ENCODE measurements around the gene ARAP2. TPM values are rescaled to one million over a fixed set of nuclear protein-coding genes. Genes with fewer than 3 reads are reported as not detected.

The ARAP2 gene
- total RNA-seq, 2 experiments from 2014 or later: 30.0 to 31.0 TPM

GRCh38 chr4:36255577-36255976 is 11.3 kb upstream of the ARAP2 start:
- no peaks in the 10 kb centered on the region for H3K9me3 Mint-ChIP-seq
- CTCF ChIA-PET: interaction anchor here (0.7 to 4.0 kb wide), 4 partner anchors 11 to 143 kb away, joined by 3 to 34 read pairs (median 13); partner anchors contain the start of gene ARAP2
- ATAC-seq (peak; percentile 80), DNase-seq (peak; percentile 81)
- POLR2A ChIA-PET: interaction anchor here (0.6 to 3.9 kb wide), 3 partner anchors 9 to 12 kb away, joined by 3 to 25 read pairs (median 6); partner anchors contain the start of gene ARAP2
- H3K36me3 Mint-ChIP-seq (ENCODE audit: low read depth): no peaks in the 10 kb centered on the region
- H3K27me3 Mint-ChIP-seq: no peaks in the 10 kb centered on the region
- peaks cover 46% of the 10 kb centered on the region for H3K4me1 Mint-ChIP-seq (ENCODE audit: low read depth)
- H3K27ac Mint-ChIP-seq: peak overlapping the region; percentile 94
- intact Hi-C loops (cut with micrococcal nuclease): loop anchor here (2.0 kb wide), 1 partner anchor 67 kb away; no protein-coding TSS in a partner anchor
- no peak for TF ChIP-seq CTCF (IDR thresholded peaks at IDR 0.05)
- H3K4me3 Mint-ChIP-seq: peak overlapping the region; percentile 66

- CTCF ChIA-PET: interaction anchor here (0.9 to 4.0 kb wide), 3 partner anchors 10 to 145 kb away, joined by 3 to 34 read pairs (median 23); partner anchors contain the start of gene ARAP2
- POLR2A ChIA-PET: interaction anchor here (1.0 to 3.9 kb wide), 4 partner anchors 11 to 29 kb away, joined by 3 to 25 read pairs (median 4); partner anchors contain the start of gene ARAP2
- DNase-seq (no peak), ATAC-seq (no peak)
- peak overlapping the region; percentile 55 for H3K27ac Mint-ChIP-seq
- TF ChIP-seq CTCF (IDR thresholded peaks at IDR 0.05): no peak
- intact Hi-C loops (cut with micrococcal nuclease): loop anchor here (2.0 kb wide), 1 partner anchor 68 kb away; no protein-coding TSS in a partner anchor
- no peaks in the 10 kb centered on the region for H3K36me3 Mint-ChIP-seq (ENCODE audit: low read depth)
- no peaks in the 10 kb centered on the region for H3K27me3 Mint-ChIP-seq
- H3K4me1 Mint-ChIP-seq (ENCODE audit: low read depth): peaks cover 50% of the 10 kb centered on the region
- H3K9me3 Mint-ChIP-seq: no peaks in the 10 kb centered on the region
- no peak overlapping the region for H3K4me3 Mint-ChIP-seq
Measured at GRCh38 chr4:36254371-36254770, 10.1 kb upstream of the ARAP2 start.

GRCh38 chr4:36251983-36252382 is 7.7 kb upstream of the ARAP2 start:
- CTCF ChIA-PET: interaction anchor here (0.9 to 4.0 kb wide), 4 partner anchors 8 to 152 kb away, joined by 3 to 34 read pairs (median 13); partner anchors contain the start of gene ARAP2
- Mint-ChIP-seq H3K4me3 (no peak overlapping the region), H3K27me3 (no peaks in the 10 kb centered on the region), H3K27ac (peak overlapping the region; percentile 64), H3K9me3 (no peaks in the 10 kb centered on the region), H3K4me1 (ENCODE audit: low read depth) (peaks cover 52% of the 10 kb centered on the region), H3K36me3 (ENCODE audit: low read depth) (no peaks in the 10 kb centered on the region)
- intact Hi-C loops (cut with micrococcal nuclease): no loop called here
- no peak for DNase-seq
- TF ChIP-seq CTCF (IDR thresholded peaks at IDR 0.05): no peak
- POLR2A ChIA-PET: interaction anchor here (1.1 to 3.9 kb wide), 3 partner anchors 8 to 41 kb away, joined by 3 to 25 read pairs (median 4); partner anchors contain the start of genes ARAP2 and DTHD1
- ATAC-seq: no peak

GRCh38 chr4:36249610-36250009 is 5.3 kb upstream of the ARAP2 start:
- no peak overlapping the region for H3K4me3 Mint-ChIP-seq
- no peak for DNase-seq
- ChIA-PET POLR2A (no interaction called here), CTCF (interaction anchor here (1.1 to 1.6 kb wide), 2 partner anchors 36 to 150 kb away, joined by 4 to 8 read pairs; no protein-coding TSS in a partner anchor)
- H3K27ac Mint-ChIP-seq: no peak overlapping the region
- H3K9me3 Mint-ChIP-seq: no peaks in the 10 kb centered on the region
- H3K4me1 Mint-ChIP-seq (ENCODE audit: low read depth): peaks cover 42% of the 10 kb centered on the region
- H3K27me3 Mint-ChIP-seq: no peaks in the 10 kb centered on the region
- ATAC-seq: no peak
- intact Hi-C loops (cut with micrococcal nuclease): loop anchor here (10.0 kb wide), 1 partner anchor 145 kb away; no protein-coding TSS in a partner anchor
- no peak for TF ChIP-seq CTCF (IDR thresholded peaks at IDR 0.05)
- no peaks in the 10 kb centered on the region for H3K36me3 Mint-ChIP-seq (ENCODE audit: low read depth)
